Measurements from ENCODE around the gene GC. TPM values are rescaled to one million over a fixed set of nuclear protein-coding genes. Genes with fewer than 3 reads are reported as not detected.
"Not testable (repeated sequence)": the region's sequence is repeated elsewhere in the genome, so short reads cannot be mapped to it uniquely, and the experiment has no call there.

The GC gene
- total RNA-seq, 2 donors from 2014 or later, result 4.1 TPM; not detected in 1

- Histone ChIP-seq H3K36me3 (no peaks in the 10 kb centered on the region), H3K9me3 (no peaks in the 10 kb centered on the region), H3K27ac (no peak overlapping the region), H3K4me3 (no peak overlapping the region), H3K4me1 (no peaks in the 10 kb centered on the region), H3K27me3 (no peaks in the 10 kb centered on the region), H3K9ac (ENCODE audit: low read depth in 2 of 2, low read length in 2 of 2) (no peak overlapping the region)
- TF ChIP-seq CTCF (IDR thresholded peaks at IDR 0.05), result no peak
- intact Hi-C loops (cut with DNase I), result no loop called here
- DNase-seq, result no peak
Observed at GRCh38 chr4:71827826-71828225, 43.9 kb upstream of the GC start.

GRCh38 chr4:71816676-71817303 lies 32.9 kb upstream of the GC start:
- no peaks in the 10 kb centered on the region for H3K4me1 ChIP-seq
- H3K27ac ChIP-seq, result no peak overlapping the region
- H3K27me3 ChIP-seq, result no peaks in the 10 kb centered on the region
- H3K4me3 ChIP-seq, result no peak overlapping the region
- no peaks in the 10 kb centered on the region for H3K36me3 ChIP-seq
- no peak overlapping the region for H3K9ac ChIP-seq (ENCODE audit: low read depth in 2 of 2, low read length in 2 of 2)
- no peak for DNase-seq
- intact Hi-C loops (cut with DNase I), result no loop called here
- TF ChIP-seq CTCF (IDR thresholded peaks at IDR 0.05), result no peak
- H3K9me3 ChIP-seq, result no peaks in the 10 kb centered on the region

DNA sequence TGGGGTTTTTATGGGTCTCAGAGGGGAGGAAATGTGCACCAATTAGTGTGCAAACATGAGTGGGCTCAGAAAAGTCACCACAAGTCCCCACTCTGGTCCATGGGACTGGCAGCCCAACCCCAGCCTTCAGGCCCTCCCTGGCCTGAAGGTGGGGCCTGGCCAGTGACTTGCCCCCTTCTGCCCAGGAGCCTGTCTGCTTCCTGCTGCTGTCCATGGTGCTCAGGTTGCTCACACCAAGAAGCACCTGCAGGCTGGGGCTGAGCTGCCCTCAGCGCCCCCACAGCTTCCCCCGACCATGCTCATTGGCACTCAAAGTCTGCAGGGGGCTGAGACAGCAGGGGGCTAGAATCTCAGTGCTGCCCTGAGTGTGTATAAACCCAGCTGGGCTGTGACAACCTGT lies 30.6 kb upstream of the GC start:
- no peak for DNase-seq
- Histone ChIP-seq H3K4me3 (no peak overlapping the region), H3K9me3 (no peaks in the 10 kb centered on the region), H3K27me3 (no peaks in the 10 kb centered on the region), H3K36me3 (no peaks in the 10 kb centered on the region), H3K27ac (no peak overlapping the region), H3K9ac (ENCODE audit: low read depth in 2 of 2, low read length in 2 of 2) (no peak overlapping the region), H3K4me1 (no peaks in the 10 kb centered on the region)
- intact Hi-C loops (cut with DNase I), result no loop called here
- TF ChIP-seq CTCF (IDR thresholded peaks at IDR 0.05), result no peak

- H3K36me3 ChIP-seq; H3K9ac ChIP-seq (ENCODE audit: low read depth in 2 of 2, low read length in 2 of 2); H3K4me3 ChIP-seq; intact Hi-C loops (cut with DNase I); H3K9me3 ChIP-seq; H3K4me1 ChIP-seq; DNase-seq; H3K27ac ChIP-seq; H3K27me3 ChIP-seq: not testable (repeated sequence)
Observed at GRCh38 chr4:71809805-71810204, 25.9 kb upstream of the GC start.

DNA sequence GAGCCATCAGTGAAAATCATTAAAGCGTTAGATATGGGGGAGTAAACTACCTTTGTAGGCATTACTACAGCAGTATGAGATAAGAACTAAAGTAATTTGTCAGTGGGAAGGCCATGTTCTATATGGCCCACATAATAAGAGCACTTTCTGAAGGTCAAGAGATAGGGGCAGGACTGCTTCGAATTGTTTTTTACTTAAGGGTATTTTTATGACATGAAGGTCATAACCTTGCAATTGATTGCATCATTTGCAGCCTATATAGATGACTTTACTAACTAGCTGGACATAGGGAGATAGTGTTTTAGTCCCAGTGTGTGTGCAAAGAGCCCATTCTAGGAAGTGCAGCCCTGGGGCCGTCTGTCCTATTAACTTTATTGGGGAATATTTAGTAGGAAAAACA lies 23.6 kb upstream of the GC start:
- intact Hi-C loops (cut with DNase I), result no loop called here
- DNase-seq, result no peak
- no peaks in the 10 kb centered on the region for H3K27me3 ChIP-seq
- H3K9me3 ChIP-seq, result no peaks in the 10 kb centered on the region
- H3K9ac ChIP-seq (ENCODE audit: low read depth in 2 of 2, low read length in 2 of 2), result no peak overlapping the region
- no peak overlapping the region for H3K4me3 ChIP-seq
- H3K27ac ChIP-seq, result no peak overlapping the region
- H3K36me3 ChIP-seq, result no peaks in the 10 kb centered on the region
- no peaks in the 10 kb centered on the region for H3K4me1 ChIP-seq
- no peak for TF ChIP-seq CTCF (IDR thresholded peaks at IDR 0.05)

DNA sequence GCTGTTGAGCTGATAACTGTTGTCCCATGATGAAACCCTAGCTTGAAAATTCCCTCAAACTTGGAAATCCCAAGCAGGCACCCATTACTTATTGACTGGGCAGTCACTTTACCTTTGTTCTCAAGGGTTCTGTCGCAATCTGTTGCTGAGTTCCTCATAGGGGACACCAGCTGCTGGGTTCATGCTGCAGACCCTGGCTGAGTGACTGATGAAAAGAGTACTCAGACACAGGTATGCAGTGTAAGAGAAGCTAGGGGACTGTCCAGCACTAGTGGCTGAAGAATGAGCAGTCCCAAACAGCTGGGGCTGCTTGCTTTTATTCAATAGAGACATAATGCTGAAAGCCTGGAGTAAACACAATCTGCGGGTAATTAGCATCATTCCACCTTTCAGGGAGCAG lies 21.4 kb upstream of the GC start:
- H3K4me1 ChIP-seq; H3K9me3 ChIP-seq; DNase-seq; H3K9ac ChIP-seq (ENCODE audit: low read depth in 2 of 2, low read length in 2 of 2); intact Hi-C loops (cut with DNase I); H3K27me3 ChIP-seq; H3K36me3 ChIP-seq; H3K4me3 ChIP-seq; H3K27ac ChIP-seq: not testable (repeated sequence)

DNA sequence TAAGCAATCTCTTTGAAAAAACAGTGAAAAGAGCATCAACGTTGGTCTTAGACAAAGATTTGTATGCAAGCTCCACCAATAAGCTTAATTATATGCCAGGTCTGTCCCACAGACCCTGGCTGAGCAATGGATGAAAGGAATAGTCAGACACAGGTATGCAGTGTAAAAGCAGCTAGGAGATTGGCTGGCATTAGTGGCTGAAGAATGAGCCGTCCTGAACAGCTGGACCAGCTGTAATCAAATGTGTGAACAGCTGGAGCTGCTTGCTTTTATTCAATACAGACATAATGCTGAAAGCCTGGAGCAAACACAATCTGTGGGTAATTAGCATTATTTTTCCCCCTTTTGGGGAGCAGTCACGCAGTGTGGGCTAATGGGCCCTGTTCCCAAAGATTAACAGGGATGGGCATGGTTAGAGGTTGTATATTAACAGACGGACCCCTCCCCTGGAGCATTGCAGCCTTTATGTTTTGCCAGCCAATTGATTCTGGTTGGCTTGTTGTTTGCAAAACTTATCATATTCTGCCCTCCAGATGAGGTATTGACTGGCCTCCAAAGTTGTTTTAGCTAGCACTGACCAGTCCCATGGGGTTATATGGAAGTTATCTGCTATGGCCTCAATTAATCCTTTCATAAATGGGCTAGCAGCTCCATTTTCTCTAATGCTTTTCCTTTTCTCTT lies 20.3 kb upstream of the GC start:
- H3K4me1 ChIP-seq; H3K9me3 ChIP-seq; H3K36me3 ChIP-seq; H3K27me3 ChIP-seq; H3K27ac ChIP-seq; H3K9ac ChIP-seq (ENCODE audit: low read depth in 2 of 2, low read length in 2 of 2); intact Hi-C loops (cut with DNase I); H3K4me3 ChIP-seq; DNase-seq: not testable (repeated sequence)
